Retina (tissue), 1 donor: Measurements from ENCODE around the gene USB1.

Experiments used
- DNase-seq: peaks from one replicate; pipeline ENCODE4 v3.0.0-alpha.2; 2016

Gene USB1

DNA sequence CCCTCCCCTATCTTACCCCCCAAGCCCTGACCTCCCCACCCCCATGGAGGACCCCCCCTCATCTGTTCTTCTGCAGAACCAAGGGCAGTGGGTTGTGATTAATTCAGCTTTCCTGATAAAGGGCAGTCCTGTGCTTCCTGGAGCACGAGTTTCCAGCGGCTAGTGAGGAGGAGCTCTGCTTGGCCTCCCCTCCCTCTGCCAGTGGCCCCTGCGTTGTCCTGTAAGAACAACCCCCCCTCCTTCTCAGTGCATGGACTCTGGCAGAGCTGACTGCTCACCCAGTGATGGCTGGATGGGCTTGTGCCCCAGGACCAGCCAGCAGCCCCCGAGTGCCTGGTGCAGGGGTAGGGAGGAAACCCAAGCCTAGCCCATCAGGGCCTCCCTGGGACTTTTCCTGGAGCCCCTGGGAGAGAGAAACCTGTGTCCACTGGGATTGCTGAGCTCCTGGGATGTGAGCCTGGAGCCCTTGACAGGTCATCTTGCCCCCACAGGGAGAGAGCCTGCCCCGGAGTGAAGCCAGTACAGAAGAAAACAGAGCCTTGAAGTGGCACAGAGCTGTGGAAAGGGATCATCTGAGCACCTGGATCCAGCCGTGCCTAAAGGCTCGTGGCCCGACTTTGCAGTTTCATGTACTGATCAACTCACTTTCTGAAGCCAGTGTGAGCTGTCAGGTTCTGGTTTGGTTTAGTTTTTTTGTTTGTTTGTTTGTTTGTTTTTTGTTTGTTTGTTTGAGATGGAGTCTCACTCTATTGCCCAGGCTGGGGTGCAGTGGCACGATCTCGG is 50.8 kb downstream of the USB1 start:
- DNase-seq = no peak

DNA sequence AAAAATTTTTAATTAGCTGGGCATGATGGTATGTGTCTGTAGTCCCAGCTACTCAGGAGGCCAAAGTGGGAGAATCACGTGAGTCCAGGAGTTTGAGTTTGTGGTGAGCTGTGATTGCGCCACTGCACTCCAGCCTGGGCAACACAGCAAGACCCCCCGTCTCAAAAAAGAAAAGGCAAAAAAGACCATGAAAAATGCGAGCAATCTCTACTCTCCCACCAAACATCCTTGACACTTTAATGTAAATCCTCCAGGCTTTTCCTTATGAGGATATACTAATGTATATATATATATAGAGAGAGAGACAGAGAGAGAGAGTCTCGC is 52.4 kb downstream of the USB1 start:
- no peak for DNase-seq

DNA sequence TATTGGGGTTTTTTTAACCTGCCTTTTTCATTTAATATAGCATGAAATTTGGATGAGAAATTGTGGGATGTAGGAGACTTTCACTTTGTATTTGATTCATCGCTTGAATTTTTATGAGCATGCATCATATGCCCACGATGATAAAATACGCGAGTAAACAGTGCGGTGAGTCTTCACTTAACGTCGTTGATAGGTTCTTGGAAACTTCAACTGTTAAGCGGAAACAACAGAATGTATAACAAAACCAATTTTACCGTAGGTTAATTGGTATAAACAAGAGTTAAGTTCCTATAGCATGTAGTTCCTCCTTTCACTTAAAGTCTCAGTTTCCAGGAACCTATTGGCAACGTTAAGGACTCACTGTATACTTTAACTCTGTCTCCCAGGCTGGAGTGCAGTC is 53.1 kb downstream of the USB1 start:
- DNase-seq = no peak

DNA sequence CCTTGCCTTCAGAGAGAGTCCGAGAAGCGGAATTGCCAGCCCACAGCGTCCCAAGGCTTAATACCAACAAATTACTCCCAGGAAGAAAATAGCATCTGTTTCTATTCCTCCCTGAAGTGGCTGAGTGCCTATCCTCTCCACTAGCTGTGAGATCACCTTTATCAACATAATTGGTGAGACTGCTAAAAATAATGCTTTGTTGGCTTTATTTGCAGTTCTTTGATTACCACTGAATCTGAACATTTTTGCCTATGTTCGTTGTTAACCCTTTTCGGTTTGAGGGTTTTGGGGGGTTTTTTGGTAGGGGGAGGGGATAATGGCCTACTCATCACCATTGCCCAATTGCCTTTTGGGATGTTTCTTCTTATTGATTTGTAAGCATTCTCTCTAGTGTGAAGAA is 55.4 kb downstream of the USB1 start:
- no peak for DNase-seq

DNA sequence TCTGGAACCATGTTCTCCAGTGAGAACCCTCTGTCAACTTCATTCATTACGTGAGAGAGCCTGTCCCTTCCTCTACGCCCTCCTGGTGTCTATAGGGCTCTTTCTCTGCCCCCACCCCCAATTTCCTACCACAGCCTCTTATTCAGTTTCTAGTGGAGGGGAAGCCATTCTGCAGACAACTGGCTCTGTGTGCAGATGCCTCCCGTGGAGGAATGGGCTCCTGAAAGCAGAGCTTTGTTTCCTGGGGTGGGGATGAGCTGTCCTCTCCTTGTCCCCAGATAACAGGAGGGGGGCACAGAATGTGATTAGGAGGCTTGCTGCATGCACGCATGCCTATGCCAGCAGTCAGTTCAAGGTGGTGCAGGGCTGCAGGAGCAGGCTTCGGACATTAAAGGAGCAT is 55.9 kb downstream of the USB1 start:
- no peak for DNase-seq

DNA sequence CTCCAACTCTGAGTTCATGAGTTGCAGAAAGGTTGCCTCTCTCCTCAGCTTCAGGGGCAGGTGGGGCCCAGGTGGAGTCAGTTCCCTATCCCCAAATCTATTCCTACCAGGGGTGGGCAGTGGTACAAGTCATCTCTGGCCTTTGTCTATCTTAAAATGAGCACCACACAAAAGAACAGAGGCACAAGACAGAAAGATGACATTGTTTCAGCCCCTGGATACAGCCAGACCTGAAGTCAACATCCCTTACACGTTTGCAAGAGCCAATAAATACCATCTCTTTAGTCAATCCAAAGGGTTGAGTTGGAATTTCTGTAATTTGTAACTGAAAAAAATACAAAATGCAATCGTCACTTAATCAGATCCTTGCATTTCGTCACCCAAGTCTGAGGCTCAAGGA is 56.6 kb downstream of the USB1 start:
- no peak for DNase-seq

DNA sequence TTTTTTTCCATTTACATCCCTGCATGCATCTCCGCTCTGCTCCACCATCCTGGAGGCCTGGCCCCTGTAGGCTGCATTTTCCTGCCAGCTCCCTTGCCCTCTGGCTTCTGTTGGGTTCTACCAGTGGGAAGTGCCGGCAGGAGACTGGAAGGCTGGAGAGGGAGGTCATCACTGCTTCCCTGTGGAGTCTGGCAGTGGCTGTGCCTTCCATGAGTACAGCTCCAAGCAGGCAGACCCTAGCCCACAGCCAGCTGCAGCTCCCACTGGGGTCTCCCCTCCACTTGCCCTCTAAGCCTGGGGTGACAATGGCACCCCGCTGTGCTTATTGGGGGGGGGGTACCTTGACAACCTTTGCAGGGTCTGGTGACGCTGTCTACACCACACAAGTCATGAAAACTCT is 61.6 kb downstream of the USB1 start:
- DNase-seq = no peak

DNA sequence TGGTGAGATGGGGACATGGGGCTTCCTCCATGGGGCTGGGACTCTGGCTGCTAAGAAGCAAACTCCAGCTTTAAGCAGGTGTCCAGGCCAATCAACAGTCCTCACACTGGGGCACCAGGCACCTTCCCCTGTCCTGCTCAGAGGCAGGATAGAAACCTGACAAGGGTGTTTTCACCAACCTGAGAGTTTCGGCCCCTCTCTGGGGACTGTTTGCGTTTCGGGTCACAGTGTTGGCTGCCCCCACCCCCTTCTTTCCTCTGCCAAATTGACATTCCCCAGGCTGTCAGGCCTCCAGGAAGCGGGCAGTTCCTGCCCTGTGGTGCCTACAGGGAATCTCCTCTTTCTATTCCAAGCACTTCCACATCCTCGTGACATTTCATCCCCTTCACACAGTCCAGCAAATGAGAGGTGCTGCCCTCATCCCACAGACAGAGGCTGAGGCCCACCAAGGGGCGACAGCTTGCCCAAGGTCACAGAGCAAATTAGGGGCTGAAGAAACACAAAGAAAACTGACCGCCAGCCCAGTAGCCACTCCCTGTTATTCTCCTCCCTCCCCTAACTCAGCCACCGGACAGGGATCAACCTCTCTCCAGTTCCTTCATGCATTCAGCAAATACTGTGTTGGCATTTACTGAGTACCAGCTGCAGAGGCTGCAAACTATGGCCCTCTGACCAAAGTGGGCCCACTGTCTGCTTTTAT is 62.3 kb downstream of the USB1 start:
- DNase-seq = no peak

DNA sequence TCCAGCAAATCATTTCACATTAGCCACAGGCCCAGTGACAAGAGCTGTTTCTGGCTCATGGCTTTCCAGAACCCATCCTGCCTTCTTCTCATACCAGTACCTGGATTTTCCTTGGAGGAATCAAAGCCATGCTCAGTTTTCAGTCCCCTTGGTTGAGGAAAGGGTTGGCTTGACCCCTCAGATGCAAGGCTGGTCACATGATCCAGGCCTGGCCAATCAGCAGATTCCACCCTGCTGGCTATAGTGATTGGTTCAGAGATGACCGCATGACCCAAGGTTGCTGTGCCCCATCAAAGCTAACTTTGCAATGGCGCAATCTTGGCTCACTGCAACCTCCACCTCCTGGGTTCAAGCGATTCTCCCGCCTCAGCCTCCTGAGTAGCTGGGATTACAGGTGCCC is 69.4 kb downstream of the USB1 start:
- no peak for DNase-seq
